HG03039 (cell line): ENCODE results near the gene BTRC.

Source experiments
- ATAC-seq: cut with Tn5 transposase; IDR thresholded peaks from one replicate; pipeline ENCODE4 v1.9.1; 2021; ENCODE audit warnings: mild to moderate bottlenecking, moderate library complexity; ENCODE audit not compliant: unreplicated experiment

The BTRC gene

GRCh38 chr10:101513733-101514132, 159.8 kb downstream of the BTRC start:
- ATAC-seq = no peak

GRCh38 chr10:101525848-101526247, 171.9 kb downstream of the BTRC start:
- no peak for ATAC-seq

GRCh38 chr10:101529207-101529606, 175.2 kb downstream of the BTRC start:
- no peak for ATAC-seq

GRCh38 chr10:101529725-101530553, 176.0 kb downstream of the BTRC start:
- no peak for ATAC-seq

- no peak for ATAC-seq
These were observed 182.0 kb downstream of the BTRC start for GRCh38 chr10:101535949-101536348.

- no peak for ATAC-seq
These were observed 182.8 kb downstream of the BTRC start for GRCh38 chr10:101536800-101537199.

- no peak for ATAC-seq
These were observed 184.5 kb downstream of the BTRC start for GRCh38 chr10:101538446-101538845.

GRCh38 chr10:101545898-101546297, 191.9 kb downstream of the BTRC start:
- no peak for ATAC-seq

- no peak for ATAC-seq
These were observed 197.0 kb downstream of the BTRC start for GRCh38 chr10:101550965-101551364.

GRCh38 chr10:101552442-101552841, 198.5 kb downstream of the BTRC start:
- ATAC-seq = no peak

GRCh38 chr10:101557541-101557940, 203.6 kb downstream of the BTRC start:
- ATAC-seq = no peak

GRCh38 chr10:101558204-101558603, 204.2 kb downstream of the BTRC start:
- ATAC-seq = no peak

GRCh38 chr10:101558671-101559595, 205.0 kb downstream of the BTRC start:
- no peak for ATAC-seq

- ATAC-seq = no peak
These were observed 205.8 kb downstream of the BTRC start for GRCh38 chr10:101559596-101560297.

GRCh38 chr10:101560298-101561067, 206.5 kb downstream of the BTRC start:
- no peak for ATAC-seq

- no peak for ATAC-seq
These were observed 207.3 kb downstream of the BTRC start for GRCh38 chr10:101561068-101561915.

- ATAC-seq = no peak
These were observed 208.3 kb downstream of the BTRC start for GRCh38 chr10:101562231-101562630.

- ATAC-seq = no peak
These were observed 209.0 kb downstream of the BTRC start for GRCh38 chr10:101563007-101563406.

GRCh38 chr10:101563497-101564040, 209.6 kb downstream of the BTRC start:
- ATAC-seq = no peak
